HepG2 (cell line): ENCODE measurements around the gene URAD. TPM values are rescaled to one million over a fixed set of nuclear protein-coding genes. Genes with fewer than 3 reads are reported as not detected.

ENCODE experiments used
- ATAC-seq: fragments of 200-7000 bp; cut with Tn5 transposase; 3 replicates; pipeline ENCODE4 v1.9.1; 2020; ENCODE audit warnings: mild to moderate bottlenecking, moderate library complexity
- BruUV-seq: library from RNA; stranded (reverse); fragments of 400-500 nt; replicated peaks from 2 replicates; lab custom pipeline; 2021; lab: Mats Ljungman, UMichigan
- CTCF ChIA-PET: fragments of 300-600 bp; formaldehyde crosslinking; extraction: SDS; loops from one replicate; lab custom pipeline; 2021; ENCODE audit warnings: low total read pairs, inconsistent platforms, low intra/inter-chr PET ratio; lab: Yijun Ruan, JAX
- POLR2A ChIA-PET: fragments of 350-600 bp; sonication (Branson Sonifier 250); formaldehyde crosslinking; loops from one replicate; lab custom pipeline; 2020; ENCODE audit warnings: antibody characterized with exemption, inconsistent platforms; lab: Yijun Ruan, JAX
- DNase-seq: peaks from one replicate; pipeline ENCODE4 v3.0.0-alpha.2; 2015; ENCODE audit warnings: low spot score
- FAIRE-seq: peaks from 3 replicates; lab custom pipeline; 2011; peaks lifted over from hg19 to GRCh38; lab: Jason Lieb, UNC
- H2AFZ ChIP-seq: one replicate; pipeline ENCODE4 v1.6.1; 2011; ENCODE audit warnings: low read length, inconsistent platforms
- H3K27ac ChIP-seq: fragments of 300-600 bp; 3 replicates; pipeline ENCODE4 v1.8.0; 2011; ENCODE audit warnings: mixed run types, mild to moderate bottlenecking, mixed read lengths, low read length, inconsistent platforms; ENCODE audit not compliant: insufficient read depth; ENCODE audit errors: extremely low read length
- H3K27me3 ChIP-seq, 2 experiments: fragments of 200-600 bp in 1 of 2; 2 replicates in 1 of 2; 3 replicates in 1 of 2; pipeline versions ENCODE4 v1.6.0 to v1.8.0; 2011; ENCODE audit warnings: low read length in 2 of 2, mild to moderate bottlenecking in 2 of 2, moderate library complexity in 2 of 2, inconsistent platforms in 1 of 2; ENCODE audit not compliant: insufficient read depth in 2 of 2, control insufficient read depth in 1 of 2
- H3K36me3 ChIP-seq, 2 experiments: fragments of 200-600 bp in 1 of 2; replicated peaks in 1 of 2; 2 replicates in 1 of 2; 3 replicates in 1 of 2; pipeline versions ENCODE4 v1.5.1 to v1.8.0; 2011; ENCODE audit warnings: low read length in 2 of 2, inconsistent platforms in 1 of 2; ENCODE audit not compliant: insufficient read depth in 2 of 2, control insufficient read depth in 1 of 2
- H3K4me1 ChIP-seq: 2 replicates; pipeline ENCODE4 v1.5.1; 2012; ENCODE audit warnings: low read length, inconsistent platforms; ENCODE audit not compliant: insufficient read depth
- H3K4me2 ChIP-seq: 2 replicates; pipeline ENCODE4 v1.6.0; 2011; ENCODE audit warnings: low read depth, low read length, inconsistent platforms
- H3K4me3 ChIP-seq, 3 experiments: fragments of 200-600 bp in 1 of 3; sonication (generic), shearing (Covaris generic) in 1 of 3; replicated peaks in 1 of 3; 2 replicates each; pipeline ENCODE4 v1.5.1; 2011 to 2016; ENCODE audit warnings: low read length in 3 of 3, inconsistent platforms in 2 of 3, low read depth in 2 of 3, mild to moderate bottlenecking in 2 of 3, control low read depth in 1 of 3, mixed read lengths in 1 of 3; ENCODE audit not compliant: insufficient read depth in 1 of 3
- H3K79me2 ChIP-seq: one replicate; pipeline ENCODE4 v1.6.1; 2011; ENCODE audit warnings: low read length, inconsistent platforms; ENCODE audit not compliant: insufficient read depth
- H3K9ac ChIP-seq: 2 replicates; pipeline ENCODE4 v1.6.0; 2011; ENCODE audit warnings: mild to moderate bottlenecking, low read depth, low read length, inconsistent platforms; ENCODE audit not compliant: insufficient read depth
- H3K9me3 ChIP-seq: 2 replicates; pipeline ENCODE4 v1.5.1; 2012; ENCODE audit warnings: mild to moderate bottlenecking, low read length
- H4K20me1 ChIP-seq: 2 replicates; pipeline ENCODE4 v1.6.0; 2011; ENCODE audit warnings: inconsistent platforms, mild to moderate bottlenecking, low read length, moderate library complexity; ENCODE audit not compliant: insufficient read depth
- NKX3-1 ChIP-seq: sonication (generic); formaldehyde crosslinking; IDR thresholded peaks from 2 replicates; pipeline ENCODE4 v1.5.0; 2020; ENCODE audit warnings: missing genetic modification reagents
- RAD21 ChIP-seq: fragments of 450-650 bp; formaldehyde crosslinking; IDR thresholded peaks from 2 replicates; pipeline ENCODE4 v1.5.0; 2020; ENCODE audit warnings: mild to moderate bottlenecking
- STAG1 ChIP-seq: sonication (generic); formaldehyde crosslinking; IDR thresholded peaks from 2 replicates; pipeline ENCODE4 v1.4.0; 2020; ENCODE audit warnings: missing genetic modification reagents
- ZNF772 ChIP-seq: sonication (generic); formaldehyde crosslinking; IDR thresholded peaks from 2 replicates; pipeline ENCODE4 v1.5.0; 2020; ENCODE audit warnings: mild to moderate bottlenecking, missing genetic modification reagents
- WGBS: methylation state at CpG from one replicate; pipeline ENCODE4 v1.1.6; 2017; ENCODE audit warnings: low lambda C conversion rate; 5-methylcytosine and 5-hydroxymethylcytosine counted together
- in situ Hi-C: cut with HindIII; loops from 2 replicates; pipeline ENCODE4 v1.10.0; 2017; ENCODE audit warnings: low pct_unique_long_range_greater_than_20kb; ENCODE audit not compliant: extremely low pct_ligation_motif_present
- intact Hi-C: fragments of 100-400 bp; cut with micrococcal nuclease; formaldehyde crosslinking; loops from one replicate; pipeline ENCODE4 v1.10.0; 2022; ENCODE audit not compliant: unreplicated experiment
- polyA plus RNA-seq, 8 experiments: library from polyadenylated mRNA; depleted of rRNA in 3 of 8; stranded (reverse) in 7 of 8; unstranded in 1 of 8; fragments of >200 nt; fragmentation: Illumina TruSeq in 4 of 8; extraction: Trizol in 4 of 8; gene quantifications; 2 replicates each; pipeline versions ENCODE4 v1.2.1 to v1.2.3, GENCODE V29; 2011 to 2016; ENCODE audit warnings: low read depth in 4 of 8, missing spikeins in 1 of 8, mixed read lengths in 1 of 8; ENCODE audit not compliant: insufficient read depth in 1 of 8
- total RNA-seq, 5 experiments: library from RNA; depleted of rRNA; stranded (reverse); fragments of >200 nt; fragmentation: Illumina TruSeq; extraction: Trizol; gene quantifications; 2 replicates each; pipeline ENCODE4 v1.2.3, GENCODE V29; 2016; ENCODE audit warnings: low read depth in 1 of 5
- TF ChIP-seq, protein P1 (sequence below): IDR thresholded peaks from 2 replicates; pipeline ENCODE4 v1.6.1; 2016; ENCODE audit warnings: missing compliant biosample characterization, missing genetic modification reagents, borderline replicate concordance
- TF ChIP-seq, protein P2 (sequence below): sonication (generic); formaldehyde crosslinking; IDR thresholded peaks from 2 replicates; pipeline ENCODE4 v1.4.0; 2020; ENCODE audit warnings: mild to moderate bottlenecking, missing genetic modification reagents

The URAD gene
- total and polyA plus RNA-seq, 2 of the 13 experiments (the other 11 are each of a cell fraction or from before 2014, with no cell fraction given), result not detected

DNA sequence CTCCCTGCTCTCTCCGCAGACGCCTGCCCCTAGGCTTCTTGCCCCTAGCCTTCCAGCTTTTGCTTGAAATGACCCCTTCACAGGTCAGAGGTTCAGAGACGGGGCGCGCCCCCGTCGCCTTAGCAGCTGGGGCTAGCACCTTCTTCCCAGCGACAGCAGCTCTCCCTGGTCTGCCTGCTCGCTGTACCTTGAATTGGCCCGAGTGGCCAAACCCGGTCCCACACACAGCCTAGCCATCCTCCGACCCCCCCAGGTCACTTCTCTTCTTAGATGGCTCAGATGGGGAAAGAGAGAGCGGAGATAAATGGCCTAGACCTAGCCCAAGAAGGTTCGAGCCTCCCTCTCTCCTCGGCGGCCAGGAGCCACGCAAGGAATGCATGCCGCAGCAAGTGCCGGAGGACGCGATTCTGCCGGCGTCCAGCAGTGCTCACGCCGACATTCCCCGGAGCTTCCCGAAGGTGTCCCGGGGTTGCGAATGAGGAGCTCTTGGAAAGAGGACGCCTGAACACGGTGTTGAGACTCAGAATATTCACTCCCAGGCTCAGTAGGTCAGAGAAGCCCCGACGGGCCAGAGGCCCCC is 20.7 kb downstream of the URAD start:
- no peaks in the 10 kb centered on the region for H3K79me2 ChIP-seq
- no peaks in the 10 kb centered on the region for H3K36me3 ChIP-seq
- POLR2A ChIA-PET, result no interaction called here
- H3K27ac ChIP-seq, result no peak overlapping the region
- peaks cover 19 to 70% of the 10 kb centered on the region in 2 experiments for H3K27me3 ChIP-seq
- FAIRE-seq, result no peak
- no peak overlapping the region for H2AFZ ChIP-seq
- no peak overlapping the region for H3K9ac ChIP-seq
- intact Hi-C loops, result no loop called here
- in situ Hi-C loops, result loop anchor here (25.0 kb wide), 1 partner anchor 1006 kb away; no protein-coding TSS in a partner anchor
- 15% methylated on average over 8 of the region's 33 CpGs for WGBS
- H3K4me2 ChIP-seq, result peak overlapping the region; percentile 68
- H3K9me3 ChIP-seq, result no peaks in the 10 kb centered on the region
- H3K4me3 ChIP-seq, result peak overlapping the region in 2 of 3 experiments; percentile 30 to 60; a peak in 3 of 6 replicates
- CTCF ChIA-PET, result no interaction called here
- no peak for DNase-seq
- no peaks in the 10 kb centered on the region for H4K20me1 ChIP-seq
- BruUV-seq, result no TSS peak
- ATAC-seq, result peak; percentile 39
- H3K4me1 ChIP-seq, result peaks cover 32% of the 10 kb centered on the region
- TF ChIP-seq, protein P1, sequence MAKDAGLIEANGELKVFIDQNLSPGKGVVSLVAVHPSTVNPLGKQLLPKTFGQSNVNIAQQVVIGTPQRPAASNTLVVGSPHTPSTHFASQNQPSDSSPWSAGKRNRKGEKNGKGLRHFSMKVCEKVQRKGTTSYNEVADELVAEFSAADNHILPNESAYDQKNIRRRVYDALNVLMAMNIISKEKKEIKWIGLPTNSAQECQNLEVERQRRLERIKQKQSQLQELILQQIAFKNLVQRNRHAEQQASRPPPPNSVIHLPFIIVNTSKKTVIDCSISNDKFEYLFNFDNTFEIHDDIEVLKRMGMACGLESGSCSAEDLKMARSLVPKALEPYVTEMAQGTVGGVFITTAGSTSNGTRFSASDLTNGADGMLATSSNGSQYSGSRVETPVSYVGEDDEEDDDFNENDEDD, result no peak
- no peak for TF ChIP-seq STAG1
- TF ChIP-seq NKX3-1, result no peak
- TF ChIP-seq ZNF772 (CRISPR knock-in tag), result no peak
- TF ChIP-seq, protein P2, sequence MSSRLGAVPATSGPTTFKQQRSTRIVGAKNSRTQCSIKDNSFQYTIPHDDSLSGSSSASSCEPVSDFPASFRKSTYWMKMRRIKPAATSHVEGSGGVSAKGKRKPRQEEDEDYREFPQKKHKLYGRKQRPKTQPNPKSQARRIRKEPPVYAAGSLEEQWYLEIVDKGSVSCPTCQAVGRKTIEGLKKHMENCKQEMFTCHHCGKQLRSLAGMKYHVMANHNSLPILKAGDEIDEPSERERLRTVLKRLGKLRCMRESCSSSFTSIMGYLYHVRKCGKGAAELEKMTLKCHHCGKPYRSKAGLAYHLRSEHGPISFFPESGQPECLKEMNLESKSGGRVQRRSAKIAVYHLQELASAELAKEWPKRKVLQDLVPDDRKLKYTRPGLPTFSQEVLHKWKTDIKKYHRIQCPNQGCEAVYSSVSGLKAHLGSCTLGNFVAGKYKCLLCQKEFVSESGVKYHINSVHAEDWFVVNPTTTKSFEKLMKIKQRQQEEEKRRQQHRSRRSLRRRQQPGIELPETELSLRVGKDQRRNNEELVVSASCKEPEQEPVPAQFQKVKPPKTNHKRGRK (CRISPR knock-in tag), result no peak
- TF ChIP-seq RAD21 (CRISPR knock-in tag), result no peak
